SU-DHL-6 (cell line): Measurements from ENCODE around the gene CARD9.

ENCODE experiments used
- H2AFZ ChIP-seq: fragments of 200-600 bp; sonication (generic); 2 replicates; pipeline ENCODE4 v1.6.1; 2014; ENCODE audit warnings: low read depth, mild to moderate bottlenecking, moderate library complexity, mixed read lengths, antibody characterized with exemption, low read length; ENCODE audit not compliant: severe bottlenecking
- H3F3A ChIP-seq: fragments of 200-600 bp; shearing (Covaris generic); 2 replicates; pipeline ENCODE4 v1.6.0; 2016; ENCODE audit warnings: antibody characterized with exemption, mild to moderate bottlenecking; ENCODE audit not compliant: insufficient read depth
- H3K27ac ChIP-seq: fragments of 200-600 bp; sonication (generic); 2 replicates; pipeline ENCODE4 v1.5.1; 2016; ENCODE audit warnings: low read depth, mild to moderate bottlenecking, low read length, moderate library complexity, mixed read lengths
- H3K27me3 ChIP-seq: fragments of 200-600 bp; sonication (generic), shearing (Covaris generic); 2 replicates; pipeline ENCODE4 v1.6.0; 2014; ENCODE audit warnings: mild to moderate bottlenecking, low read length
- H3K36me3 ChIP-seq: fragments of 200-600 bp; sonication (generic); 2 replicates; pipeline ENCODE4 v1.6.1; 2014; ENCODE audit warnings: mild to moderate bottlenecking, low read length, mixed read lengths
- H3K4me2 ChIP-seq: fragments of 300-600, 200-600 bp; shearing (Covaris generic), sonication (generic); 2 replicates; pipeline ENCODE4 v1.6.0; 2014; ENCODE audit warnings: low read length, low read depth, mild to moderate bottlenecking; ENCODE audit not compliant: poor library complexity, severe bottlenecking
- H3K4me3 ChIP-seq: fragments of 200-600 bp; sonication (generic); 2 replicates; pipeline ENCODE4 v1.5.1; 2014; ENCODE audit warnings: antibody characterized with exemption, low read length, mild to moderate bottlenecking, mixed read lengths; ENCODE audit not compliant: insufficient read depth, poor library complexity, severe bottlenecking
- H3K79me2 ChIP-seq: fragments of 200-600 bp; sonication (generic); 2 replicates; pipeline ENCODE4 v1.6.1; 2014; ENCODE audit warnings: mild to moderate bottlenecking, low read length, moderate library complexity; ENCODE audit not compliant: insufficient read depth
- H3K9ac ChIP-seq: fragments of 200-600 bp; sonication (generic); 2 replicates; pipeline ENCODE4 v1.7.0; 2014; ENCODE audit warnings: mild to moderate bottlenecking, low read length
- H3K9me2 ChIP-seq: fragments of 200-600 bp; sonication (generic); replicated peaks from 2 replicates; pipeline ENCODE4 v1.6.1; 2014; ENCODE audit warnings: low read length; ENCODE audit not compliant: insufficient read depth
- H3K9me3 ChIP-seq: fragments of 200-600 bp; sonication (generic); 2 replicates; pipeline ENCODE4 v1.6.1; 2014; ENCODE audit warnings: low read length, mixed read lengths; ENCODE audit not compliant: insufficient read depth
- H4K20me1 ChIP-seq: fragments of 200-600 bp; sonication (generic); 2 replicates; pipeline ENCODE4 v1.6.1; 2014; ENCODE audit warnings: low read depth, mild to moderate bottlenecking, antibody characterized with exemption, low read length, moderate library complexity, mixed read lengths
- EZH2phosphoT487 ChIP-seq: fragments of 200-600 bp; sonication (generic), shearing (Covaris generic); conservative IDR thresholded peaks from 2 replicates; pipeline ENCODE4 v1.6.1; 2018; ENCODE audit warnings: mild to moderate bottlenecking, antibody characterized with exemption, low read length, moderate library complexity, mixed read lengths
- TF ChIP-seq, protein P1 (sequence below): fragments of 200-600 bp; sonication (generic); IDR thresholded peaks from one replicate; pipeline ENCODE4 v1.5.1; 2017; ENCODE audit warnings: antibody characterized with exemption, mild to moderate bottlenecking, low read length, moderate library complexity; ENCODE audit not compliant: insufficient read depth, poor library complexity, severe bottlenecking

The CARD9 gene

DNA sequence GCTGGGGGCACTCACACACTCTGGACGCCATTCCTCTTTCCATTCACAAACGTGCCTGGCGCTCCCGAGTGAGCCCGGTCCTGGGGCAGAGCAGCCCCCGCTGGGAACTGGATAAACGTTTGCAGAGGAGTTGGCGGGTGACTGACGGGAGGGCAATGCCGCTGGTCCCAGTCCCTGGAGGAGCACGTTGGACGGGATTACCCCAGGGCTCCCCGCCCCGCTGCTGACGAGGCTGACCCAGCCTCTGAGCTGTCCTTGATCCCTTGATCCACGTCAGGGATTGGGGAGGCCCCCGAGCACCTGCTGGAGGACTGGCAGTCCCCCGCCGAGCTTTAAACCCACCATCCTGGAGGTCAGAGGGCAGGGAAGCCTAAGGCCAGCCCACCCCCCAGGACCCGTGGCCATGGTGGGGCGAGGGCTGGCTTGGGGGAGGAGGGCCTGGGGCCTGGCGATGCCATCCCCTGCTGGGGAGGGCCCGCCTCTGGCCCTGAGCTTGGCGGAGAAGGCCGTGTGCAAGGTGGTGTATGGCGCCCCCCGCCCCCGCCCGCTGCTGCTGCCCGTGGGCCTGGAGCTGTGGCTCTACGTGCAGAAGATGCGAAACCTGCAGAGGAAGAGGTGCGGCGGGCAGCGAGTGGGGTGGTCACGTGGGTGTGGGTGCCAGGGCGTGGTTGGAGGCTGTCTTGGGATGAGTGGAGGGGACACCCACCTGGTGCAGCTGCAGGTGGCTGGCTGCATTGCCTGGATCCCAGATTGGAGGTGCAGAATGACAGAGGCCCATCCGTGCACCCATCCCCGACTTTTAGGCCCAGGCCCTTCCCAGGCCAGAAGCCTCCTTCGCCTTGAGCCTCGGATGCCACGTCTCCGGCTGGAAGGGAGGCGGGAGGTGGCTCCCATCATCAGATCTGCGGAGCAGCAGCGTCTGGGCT, 41.6 kb downstream of the CARD9 start:
- no peak overlapping the region for H3K9ac ChIP-seq
- no peaks in the 10 kb centered on the region for H3F3A ChIP-seq
- H3K27me3 ChIP-seq, result no peaks in the 10 kb centered on the region
- no peaks in the 10 kb centered on the region for H3K36me3 ChIP-seq
- H4K20me1 ChIP-seq, result no peaks in the 10 kb centered on the region
- H3K9me3 ChIP-seq, result no peaks in the 10 kb centered on the region
- no peak overlapping the region for H3K27ac ChIP-seq
- no peak overlapping the region for H2AFZ ChIP-seq
- H3K79me2 ChIP-seq, result no peaks in the 10 kb centered on the region
- H3K9me2 ChIP-seq, result no peaks in the 10 kb centered on the region
- no peak overlapping the region for H3K4me3 ChIP-seq
- TF ChIP-seq EZH2phosphoT487, result no peak
- TF ChIP-seq, protein P1, sequence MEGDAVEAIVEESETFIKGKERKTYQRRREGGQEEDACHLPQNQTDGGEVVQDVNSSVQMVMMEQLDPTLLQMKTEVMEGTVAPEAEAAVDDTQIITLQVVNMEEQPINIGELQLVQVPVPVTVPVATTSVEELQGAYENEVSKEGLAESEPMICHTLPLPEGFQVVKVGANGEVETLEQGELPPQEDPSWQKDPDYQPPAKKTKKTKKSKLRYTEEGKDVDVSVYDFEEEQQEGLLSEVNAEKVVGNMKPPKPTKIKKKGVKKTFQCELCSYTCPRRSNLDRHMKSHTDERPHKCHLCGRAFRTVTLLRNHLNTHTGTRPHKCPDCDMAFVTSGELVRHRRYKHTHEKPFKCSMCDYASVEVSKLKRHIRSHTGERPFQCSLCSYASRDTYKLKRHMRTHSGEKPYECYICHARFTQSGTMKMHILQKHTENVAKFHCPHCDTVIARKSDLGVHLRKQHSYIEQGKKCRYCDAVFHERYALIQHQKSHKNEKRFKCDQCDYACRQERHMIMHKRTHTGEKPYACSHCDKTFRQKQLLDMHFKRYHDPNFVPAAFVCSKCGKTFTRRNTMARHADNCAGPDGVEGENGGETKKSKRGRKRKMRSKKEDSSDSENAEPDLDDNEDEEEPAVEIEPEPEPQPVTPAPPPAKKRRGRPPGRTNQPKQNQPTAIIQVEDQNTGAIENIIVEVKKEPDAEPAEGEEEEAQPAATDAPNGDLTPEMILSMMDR, result no peak
- no peak overlapping the region for H3K4me2 ChIP-seq

DNA sequence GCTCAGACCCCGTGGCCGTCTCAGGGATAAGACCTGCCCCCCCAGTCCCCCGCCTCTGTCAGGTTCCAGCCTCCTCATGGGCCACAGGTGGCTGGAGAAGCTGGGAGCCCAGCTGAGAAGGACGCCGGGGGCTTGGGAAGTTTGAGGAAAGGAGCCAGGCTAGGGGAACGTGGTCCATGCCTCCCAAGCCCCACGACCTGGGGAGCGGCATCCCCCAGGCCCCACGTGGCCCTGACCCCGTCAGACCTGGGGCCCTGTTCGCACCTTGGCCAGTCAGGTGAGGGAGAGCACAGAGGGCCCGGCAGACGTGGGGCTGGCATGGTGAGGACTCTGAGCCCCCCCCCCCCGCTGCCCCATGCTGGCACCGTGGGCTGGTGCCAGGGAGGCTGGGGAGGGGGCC, 42.4 kb downstream of the CARD9 start:
- Histone ChIP-seq H3F3A (no peaks in the 10 kb centered on the region), H2AFZ (no peak overlapping the region), H3K9me3 (no peaks in the 10 kb centered on the region), H3K9ac (no peak overlapping the region), H3K27ac (no peak overlapping the region), H3K4me3 (no peak overlapping the region), H3K4me2 (no peak overlapping the region), H3K79me2 (no peaks in the 10 kb centered on the region), H4K20me1 (no peaks in the 10 kb centered on the region), H3K9me2 (no peaks in the 10 kb centered on the region), H3K36me3 (no peaks in the 10 kb centered on the region), H3K27me3 (no peaks in the 10 kb centered on the region)
- TF ChIP-seq, protein P1, result no peak
- TF ChIP-seq EZH2phosphoT487, result no peak

DNA sequence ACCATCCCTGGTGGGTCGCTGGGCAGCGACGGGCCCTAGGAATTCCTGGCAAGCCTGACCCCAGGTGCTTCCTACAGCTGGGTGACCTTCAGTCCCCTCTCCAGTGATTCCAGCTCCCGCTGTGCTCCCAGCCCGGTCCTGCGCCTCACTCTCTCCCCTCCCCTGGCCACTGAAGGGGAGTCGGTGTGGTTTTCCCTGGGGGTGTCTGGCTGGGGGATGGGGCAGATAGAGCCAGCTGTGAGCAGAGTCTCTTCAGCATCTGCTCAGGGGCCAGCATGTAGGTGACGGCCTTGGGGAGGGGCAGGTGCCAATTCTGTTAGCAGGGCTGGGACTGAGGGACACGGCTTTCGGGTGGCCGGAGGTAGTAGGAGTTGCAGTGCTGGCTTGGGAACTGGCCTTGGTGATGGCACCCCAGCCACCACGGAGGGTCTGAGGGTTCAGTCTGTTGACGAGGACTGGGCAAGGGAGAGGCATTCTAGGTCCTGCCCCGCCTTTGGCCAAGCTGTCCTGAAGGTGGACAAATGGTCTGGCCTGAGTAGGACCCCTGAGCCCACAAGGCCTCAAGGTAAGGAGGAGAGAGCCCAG, 43.0 kb downstream of the CARD9 start:
- Histone ChIP-seq H4K20me1 (no peaks in the 10 kb centered on the region), H3K27me3 (no peaks in the 10 kb centered on the region), H3K27ac (no peak overlapping the region)

More for the DNA sequence above, 43.0 kb downstream of the CARD9 start:
- H3K9me2 ChIP-seq, result no peaks in the 10 kb centered on the region
- no peak overlapping the region for H3K9ac ChIP-seq
- no peak overlapping the region for H3K4me3 ChIP-seq
- no peaks in the 10 kb centered on the region for H3K79me2 ChIP-seq
- TF ChIP-seq EZH2phosphoT487, result no peak
- TF ChIP-seq, protein P1, result no peak
- no peaks in the 10 kb centered on the region for H3F3A ChIP-seq
- H3K9me3 ChIP-seq, result no peaks in the 10 kb centered on the region
- H2AFZ ChIP-seq, result no peak overlapping the region
- no peaks in the 10 kb centered on the region for H3K36me3 ChIP-seq
- no peak overlapping the region for H3K4me2 ChIP-seq
